Nucleus accumbens (tissue), 56 donors: ENCODE data around the gene C19orf38.
"Not testable (repeated sequence)": the region's sequence is repeated elsewhere in the genome, so short reads cannot be mapped to it uniquely, and the experiment has no call there.

Experiments used
- DNase-seq, 56 donors: peaks; one replicate each; lab custom pipeline; 2025; lab: John Stamatoyannopoulos, UW

Gene C19orf38

GRCh38 chr19:10870955-10871603 is 22.9 kb downstream of the C19orf38 start, which contains the start of gene CARM1:
CARM1 (plus strand) TSS chr19:10871553; CDS start chr19:10871703, 150 bp downstream.
- DNase-seq = peak; percentile 80 to 100 (median 99)

- peak in 24 of 56 donors; percentile 11 to 53 (median 26) for DNase-seq
Measured at GRCh38 chr19:10871711-10872545, 23.7 kb downstream of the C19orf38 start.

GRCh38 chr19:10872546-10873107 is 24.4 kb downstream of the C19orf38 start:
- DNase-seq = no peak

- no peak for DNase-seq
Measured at GRCh38 chr19:10874024-10874423, 25.8 kb downstream of the C19orf38 start.

GRCh38 chr19:10876459-10877240 is 28.4 kb downstream of the C19orf38 start:
- peak in 28 of 56 donors; percentile 4 to 58 (median 24) for DNase-seq

- DNase-seq = not testable (repeated sequence)
Measured at GRCh38 chr19:10877608-10878007, 29.4 kb downstream of the C19orf38 start.

GRCh38 chr19:10878253-10878652 is 30.0 kb downstream of the C19orf38 start:
- DNase-seq = no peak

GRCh38 chr19:10881403-10882107 is 33.3 kb downstream of the C19orf38 start:
- DNase-seq = no peak

- DNase-seq = no peak
Measured at GRCh38 chr19:10882108-10882457, 33.9 kb downstream of the C19orf38 start.

- no peak for DNase-seq
Measured at GRCh38 chr19:10884274-10884673, 36.1 kb downstream of the C19orf38 start.

- DNase-seq = no peak
Measured at GRCh38 chr19:10885201-10886169, 37.3 kb downstream of the C19orf38 start.

- DNase-seq = no peak
Measured at GRCh38 chr19:10887616-10888367, 39.6 kb downstream of the C19orf38 start.

- DNase-seq = peak in 7 of 56 donors; percentile 3 to 54 (median 15)
Measured at GRCh38 chr19:10888421-10888866, 40.2 kb downstream of the C19orf38 start.

GRCh38 chr19:10889880-10890279 is 41.7 kb downstream of the C19orf38 start:
- no peak for DNase-seq

- peak in 11 of 56 donors; percentile 10 to 47 (median 22) for DNase-seq
Measured at GRCh38 chr19:10891405-10892086, 43.3 kb downstream of the C19orf38 start.

- no peak for DNase-seq
Measured at GRCh38 chr19:10892256-10892655, 44.0 kb downstream of the C19orf38 start.

GRCh38 chr19:10894911-10895213 is 46.6 kb downstream of the C19orf38 start:
- no peak for DNase-seq

- DNase-seq = no peak
Measured at GRCh38 chr19:10895363-10895762, 47.1 kb downstream of the C19orf38 start.
